ENCODE measurements around the gene EIF2D.

Gene EIF2D

DNA sequence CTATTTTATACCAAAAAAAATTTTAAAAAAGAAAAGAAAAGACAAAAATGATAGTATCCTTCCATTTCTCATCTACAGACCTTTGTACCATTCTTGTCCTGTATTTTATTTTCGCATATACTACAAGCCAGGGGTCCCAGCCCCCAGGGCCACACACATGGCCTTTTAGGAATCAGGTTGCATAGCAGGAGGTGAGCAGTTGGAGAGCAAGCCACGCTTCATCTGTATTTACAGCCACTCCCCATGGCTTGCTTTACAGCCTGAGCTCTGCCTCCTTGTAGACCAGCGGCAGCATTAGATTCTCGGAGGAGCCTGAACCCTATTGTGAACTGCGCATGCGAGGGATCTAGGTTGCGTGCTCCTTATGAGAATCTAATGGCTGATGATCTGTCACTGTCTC lies 65.2 kb downstream of the EIF2D start:
- DNase-seq (ENCODE audit: low spot score), result no peak

DNA sequence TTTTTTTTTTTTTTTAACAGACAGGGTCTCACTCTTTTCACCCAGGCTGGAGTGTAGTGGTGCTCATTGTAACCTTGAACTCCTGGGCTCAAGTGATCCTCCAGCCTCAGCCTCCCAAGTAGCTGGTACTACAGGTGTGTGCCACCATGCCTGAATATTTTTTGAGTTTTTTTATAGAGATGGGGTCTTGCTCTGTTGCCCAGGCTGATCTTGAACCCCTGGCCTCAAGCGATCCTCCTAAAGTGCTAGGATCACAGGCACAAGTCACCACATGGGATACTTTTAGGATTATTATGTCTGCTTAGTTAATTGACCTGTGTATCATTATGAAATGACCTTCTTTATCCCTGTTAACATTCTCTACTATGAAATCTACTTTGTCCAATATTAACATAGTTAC lies 66.9 kb downstream of the EIF2D start:
- no peak for DNase-seq (ENCODE audit: low spot score)

DNA sequence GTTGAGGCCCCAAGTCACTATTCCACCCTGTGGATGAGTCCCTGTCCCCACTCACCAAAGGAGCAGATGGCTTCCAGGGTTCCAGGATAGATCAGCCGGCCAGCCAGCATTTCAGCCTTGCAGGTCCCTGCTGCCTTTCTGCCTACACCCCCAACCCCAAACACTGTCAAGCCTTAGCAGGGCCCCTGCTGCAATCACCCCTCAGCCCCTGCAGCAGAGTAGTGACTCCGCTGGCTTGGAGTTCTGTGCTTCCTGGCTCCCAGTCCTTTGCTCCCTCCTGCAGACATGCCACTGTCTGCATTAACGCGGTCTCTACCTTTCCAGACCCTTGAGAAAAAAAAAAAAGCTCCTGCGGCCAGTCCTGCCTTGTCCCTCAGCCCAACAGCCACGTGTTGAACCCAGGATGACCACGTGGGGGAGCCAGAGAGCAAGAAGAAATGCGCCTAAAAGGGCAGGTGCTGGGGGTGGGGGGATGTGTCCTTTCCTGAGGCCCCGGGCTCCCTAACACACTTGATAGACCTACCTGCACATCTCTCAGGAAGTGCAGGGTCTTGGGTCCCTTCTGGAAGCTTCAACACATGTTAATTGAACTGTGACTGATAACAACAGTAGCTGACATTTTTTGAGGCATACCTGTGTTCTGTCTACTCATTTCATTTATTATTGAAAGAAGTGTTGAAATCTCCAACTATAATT lies 67.6 kb downstream of the EIF2D start:
- DNase-seq (ENCODE audit: low spot score), result peak; percentile 53
